ENCODE results near the gene RPA3. TPM values are rescaled to one million over a fixed set of nuclear protein-coding genes. Genes with fewer than 3 reads are reported as not detected.

RPA3 gene
- total RNA-seq, 1 experiment from 2014 or later: 61.4 TPM

- intact Hi-C loops (cut with micrococcal nuclease; ENCODE audit: unreplicated experiment): no loop called here
- CTCF ChIA-PET: no interaction called here
- no peak for TF ChIP-seq EZH2 (IDR thresholded peaks at IDR 0.05; ENCODE audit: borderline replicate concordance, low read depth, low read length, poor library complexity, severe bottlenecking)
- TF ChIP-seq CTCF (conservative IDR thresholded peaks at IDR 0.05; ENCODE audit: low read depth, low read length): no peak
- no peak for DNase-seq (ENCODE audit: low spot score)
- no TSS peak for BruUV-seq (replicated peaks)
- H3K4me3 ChIP-seq (ENCODE audit: low read depth, low read length, poor library complexity, severe bottlenecking): no peak overlapping the region
- no peaks in the 10 kb centered on the region for H3K27me3 ChIP-seq (replicated peaks; ENCODE audit: insufficient read depth, low read depth, low read length, poor library complexity)
- no peak overlapping the region for H3K27ac ChIP-seq (ENCODE audit: low read depth, low read length, poor library complexity, severe bottlenecking)
- peaks cover 7% of the 10 kb centered on the region for H3K4me1 ChIP-seq (ENCODE audit: insufficient read depth, low read length, poor library complexity, severe bottlenecking)
- no peaks in the 10 kb centered on the region for H3K36me3 ChIP-seq (ENCODE audit: insufficient read depth, low read length, poor library complexity, severe bottlenecking)
- H3K9me3 ChIP-seq (ENCODE audit: low read depth, low read length, poor library complexity, severe bottlenecking): no peaks in the 10 kb centered on the region
- POLR2A ChIA-PET (ENCODE audit: low non-redundant PET): no interaction called here
These were observed 13.3 kb upstream of the RPA3 start for GRCh38 chr7:7731732-7732131.

- no peaks in the 10 kb centered on the region for H3K9me3 ChIP-seq (ENCODE audit: low read depth, low read length, poor library complexity, severe bottlenecking)
- H3K4me3 ChIP-seq (ENCODE audit: low read depth, low read length, poor library complexity, severe bottlenecking): no peak overlapping the region
- H3K27me3 ChIP-seq (replicated peaks; ENCODE audit: insufficient read depth, low read depth, low read length, poor library complexity): no peaks in the 10 kb centered on the region
- ChIA-PET POLR2A (ENCODE audit: low non-redundant PET) (no interaction called here), CTCF (no interaction called here)
- TF ChIP-seq EZH2 (IDR thresholded peaks at IDR 0.05; ENCODE audit: borderline replicate concordance, low read depth, low read length, poor library complexity, severe bottlenecking) (no peak), CTCF (conservative IDR thresholded peaks at IDR 0.05; ENCODE audit: low read depth, low read length) (no peak)
- H3K4me1 ChIP-seq (ENCODE audit: insufficient read depth, low read length, poor library complexity, severe bottlenecking): peaks cover 29% of the 10 kb centered on the region
- no TSS peak for BruUV-seq (replicated peaks)
- DNase-seq (ENCODE audit: low spot score): no peak
- no peak overlapping the region for H3K27ac ChIP-seq (ENCODE audit: low read depth, low read length, poor library complexity, severe bottlenecking)
- intact Hi-C loops (cut with micrococcal nuclease; ENCODE audit: unreplicated experiment): no loop called here
- no peaks in the 10 kb centered on the region for H3K36me3 ChIP-seq (ENCODE audit: insufficient read depth, low read length, poor library complexity, severe bottlenecking)
These were observed 2.6 kb upstream of the RPA3 start for GRCh38 chr7:7720750-7721621.

- ChIA-PET CTCF (no interaction called here), POLR2A (ENCODE audit: low non-redundant PET) (no interaction called here)
- Histone ChIP-seq H3K4me3 (ENCODE audit: low read depth, low read length, poor library complexity, severe bottlenecking) (no peak overlapping the region), H3K9me3 (ENCODE audit: low read depth, low read length, poor library complexity, severe bottlenecking) (no peaks in the 10 kb centered on the region), H3K27me3 (replicated peaks; ENCODE audit: insufficient read depth, low read depth, low read length, poor library complexity) (no peaks in the 10 kb centered on the region), H3K27ac (ENCODE audit: low read depth, low read length, poor library complexity, severe bottlenecking) (no peak overlapping the region), H3K4me1 (ENCODE audit: insufficient read depth, low read length, poor library complexity, severe bottlenecking) (peaks cover 29% of the 10 kb centered on the region), H3K36me3 (ENCODE audit: insufficient read depth, low read length, poor library complexity, severe bottlenecking) (no peaks in the 10 kb centered on the region)
- TF ChIP-seq EZH2 (IDR thresholded peaks at IDR 0.05; ENCODE audit: borderline replicate concordance, low read depth, low read length, poor library complexity, severe bottlenecking) (no peak), CTCF (conservative IDR thresholded peaks at IDR 0.05; ENCODE audit: low read depth, low read length) (no peak)
- DNase-seq (ENCODE audit: low spot score): no peak
- intact Hi-C loops (cut with micrococcal nuclease; ENCODE audit: unreplicated experiment): no loop called here
- BruUV-seq (replicated peaks): no TSS peak
These were observed 1.8 kb upstream of the RPA3 start for GRCh38 chr7:7720193-7720592.
